HepG2 (cell line): Measurements from ENCODE around the gene TMEM63B. TPM values are rescaled to one million over a fixed set of nuclear protein-coding genes. Genes with fewer than 3 reads are reported as not detected.

Experiments used
- CCDC6 ChIP-seq: sonication (generic); formaldehyde crosslinking; IDR thresholded peaks from 2 replicates; pipeline ENCODE4 v1.8.1; 2022; ENCODE audit warnings: mild to moderate bottlenecking, missing genetic modification reagents, moderate library complexity
- DPF2 ChIP-seq: sonication (generic); formaldehyde crosslinking; IDR thresholded peaks from 2 replicates; pipeline ENCODE4 v1.4.0; 2020; ENCODE audit warnings: mild to moderate bottlenecking, low read depth, missing genetic modification reagents, borderline replicate concordance
- HMG20B ChIP-seq: conservative IDR thresholded peaks from 2 replicates; pipeline ENCODE4 v1.6.1; 2016; ENCODE audit warnings: missing genetic modification reagents, missing compliant biosample characterization
- MYNN ChIP-seq: sonication (generic); formaldehyde crosslinking; IDR thresholded peaks from 2 replicates; pipeline ENCODE4 v1.4.0; 2020; ENCODE audit warnings: mild to moderate bottlenecking, low read depth, missing genetic modification reagents
- MZF1 ChIP-seq: sonication (generic); formaldehyde crosslinking; IDR thresholded peaks from 2 replicates; pipeline ENCODE4 v1.8.1; 2023; ENCODE audit warnings: mild to moderate bottlenecking, missing genetic modification reagents, borderline replicate concordance
- NCOA1 ChIP-seq: sonication (generic); formaldehyde crosslinking; IDR thresholded peaks from 2 replicates; pipeline ENCODE4 v1.9.0; 2021; ENCODE audit warnings: missing genetic modification reagents
- RFX1 ChIP-seq: fragments of 450-650 bp; IDR thresholded peaks from 2 replicates; pipeline ENCODE4 v1.6.1; 2017
- RXRB ChIP-seq: IDR thresholded peaks from 2 replicates; pipeline ENCODE4 v1.6.1; 2016; ENCODE audit warnings: borderline replicate concordance, missing genetic modification reagents, missing compliant biosample characterization
- TAF1 ChIP-seq: sonication (generic); formaldehyde crosslinking; IDR thresholded peaks from 2 replicates; pipeline ENCODE4 v1.4.0; 2020; ENCODE audit warnings: missing genetic modification reagents
- ZFP1 ChIP-seq: IDR thresholded peaks from 2 replicates; pipeline ENCODE4 v1.6.1; 2016
- ZNF468 ChIP-seq: sonication (generic); formaldehyde crosslinking; IDR thresholded peaks from 2 replicates; pipeline ENCODE4 v1.8.0; 2022; ENCODE audit warnings: mild to moderate bottlenecking, moderate library complexity, missing genetic modification reagents
- ZNF496 ChIP-seq: sonication (generic); formaldehyde crosslinking; IDR thresholded peaks from 2 replicates; pipeline ENCODE4 v1.8.1; 2023; ENCODE audit warnings: mild to moderate bottlenecking, moderate library complexity, missing genetic modification reagents; ENCODE audit not compliant: insufficient replicate concordance
- ZNF570 ChIP-seq: sonication (generic); formaldehyde crosslinking; IDR thresholded peaks from 2 replicates; pipeline ENCODE4 v1.4.0; 2020; ENCODE audit warnings: mild to moderate bottlenecking, missing genetic modification reagents, borderline replicate concordance
- ZSCAN22 ChIP-seq: sonication (generic); formaldehyde crosslinking; IDR thresholded peaks from 2 replicates; pipeline ENCODE4 v1.4.0; 2020; ENCODE audit warnings: mild to moderate bottlenecking, missing genetic modification reagents
- polyA plus RNA-seq, 8 experiments: library from polyadenylated mRNA; depleted of rRNA in 3 of 8; stranded (reverse) in 7 of 8; unstranded in 1 of 8; fragments of >200 nt; fragmentation: Illumina TruSeq in 4 of 8; extraction: Trizol in 4 of 8; gene quantifications; 2 replicates each; pipeline versions ENCODE4 v1.2.1 to v1.2.3, GENCODE V29; 2011 to 2016; ENCODE audit warnings: low read depth in 4 of 8, missing spikeins in 1 of 8, mixed read lengths in 1 of 8; ENCODE audit not compliant: insufficient read depth in 1 of 8
- total RNA-seq, 5 experiments: library from RNA; depleted of rRNA; stranded (reverse); fragments of >200 nt; fragmentation: Illumina TruSeq; extraction: Trizol; gene quantifications; 2 replicates each; pipeline ENCODE4 v1.2.3, GENCODE V29; 2016; ENCODE audit warnings: low read depth in 1 of 5
- TF ChIP-seq, protein P1 (sequence below): sonication (generic); formaldehyde crosslinking; IDR thresholded peaks from 2 replicates; pipeline ENCODE4 v1.8.0; 2023; ENCODE audit warnings: mild to moderate bottlenecking, missing genetic modification reagents
- TF ChIP-seq, protein P2 (sequence below): IDR thresholded peaks from 2 replicates; pipeline ENCODE4 v1.6.1; 2012; ENCODE audit warnings: inconsistent platforms
- TF ChIP-seq, protein P3 (sequence below): sonication (generic); formaldehyde crosslinking; conservative IDR thresholded peaks from 2 replicates; pipeline ENCODE4 v1.4.0; 2020; ENCODE audit warnings: missing genetic modification reagents
- TF ChIP-seq, protein P4 (sequence below): sonication (generic); formaldehyde crosslinking; IDR thresholded peaks from 2 replicates; pipeline ENCODE4 v1.4.0; 2020; ENCODE audit warnings: mild to moderate bottlenecking, missing genetic modification reagents
- TF ChIP-seq, protein P5 (sequence below): fragments of 450-650 bp; IDR thresholded peaks from 2 replicates; pipeline ENCODE4 v1.6.1; 2017; ENCODE audit warnings: mild to moderate bottlenecking
- TF ChIP-seq, protein P6 (sequence below): IDR thresholded peaks from 2 replicates; pipeline ENCODE4 v1.6.1; 2018; ENCODE audit warnings: missing genetic modification reagents, mild to moderate bottlenecking, missing compliant biosample characterization
- TF ChIP-seq, protein P7 (sequence below): IDR thresholded peaks from 2 replicates; pipeline ENCODE4 v1.6.1; 2018; ENCODE audit warnings: missing genetic modification reagents
- TF ChIP-seq, protein P8 (sequence below): sonication (generic); formaldehyde crosslinking; IDR thresholded peaks from 2 replicates; pipeline ENCODE4 v1.8.1; 2023; ENCODE audit warnings: mild to moderate bottlenecking, missing genetic modification reagents, borderline replicate concordance

Gene TMEM63B
- total and polyA plus RNA-seq, 2 of the 13 experiments (the other 11 are each of a cell fraction or from before 2014, with no cell fraction given): 27.4 to 75.8 TPM

DNA sequence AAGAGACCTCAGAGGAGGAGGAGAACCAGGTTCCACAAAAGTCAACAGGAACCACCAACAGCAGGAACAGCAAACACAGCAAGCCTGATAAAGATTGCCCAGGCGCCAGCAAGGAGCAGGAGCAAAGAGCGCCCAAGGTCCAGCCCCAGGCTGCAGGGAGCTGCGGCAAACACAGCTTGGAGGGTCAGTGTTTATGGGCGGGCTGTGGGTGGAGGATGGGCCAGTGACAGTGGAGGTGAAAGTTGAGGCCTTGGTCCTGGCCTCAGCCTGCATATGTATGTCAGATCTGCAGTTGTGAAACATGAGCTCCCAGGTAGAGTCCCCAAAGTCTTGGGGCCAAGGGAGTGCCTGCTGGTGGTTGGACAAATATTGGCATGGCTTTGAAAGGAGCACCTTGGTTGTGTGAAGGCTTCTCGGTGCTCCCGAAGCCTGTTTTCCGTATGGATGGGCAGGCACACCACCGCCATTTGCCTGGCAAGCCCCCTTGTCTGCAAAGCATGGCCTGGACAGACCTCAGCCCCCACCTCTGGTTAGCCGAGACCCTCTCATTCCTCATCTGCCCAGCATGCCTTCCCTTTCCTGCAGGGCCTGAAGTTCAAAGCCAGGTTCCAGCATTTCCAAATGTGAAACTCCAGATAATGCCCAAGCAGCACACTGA is 29.3 kb downstream of the TMEM63B start (continued):
- TF ChIP-seq, protein P1, sequence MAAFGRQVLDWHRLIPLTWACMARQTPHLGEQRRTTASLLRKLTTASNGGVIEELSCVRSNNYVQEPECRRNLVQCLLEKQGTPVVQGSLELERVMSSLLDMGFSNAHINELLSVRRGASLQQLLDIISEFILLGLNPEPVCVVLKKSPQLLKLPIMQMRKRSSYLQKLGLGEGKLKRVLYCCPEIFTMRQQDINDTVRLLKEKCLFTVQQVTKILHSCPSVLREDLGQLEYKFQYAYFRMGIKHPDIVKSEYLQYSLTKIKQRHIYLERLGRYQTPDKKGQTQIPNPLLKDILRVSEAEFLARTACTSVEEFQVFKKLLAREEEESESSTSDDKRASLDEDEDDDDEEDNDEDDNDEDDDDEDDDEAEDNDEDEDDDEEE (CRISPR knock-in tag): peak; percentile 62; the same call in 1 of the 2 replicates
- TF ChIP-seq ZNF468 (CRISPR knock-in tag) (no peak), ZFP1 (CRISPR knock-in tag) (peak; percentile 92), TAF1 (no peak), CCDC6 (CRISPR knock-in tag) (peak; percentile 29), ZNF570 (CRISPR knock-in tag) (no peak), ZSCAN22 (CRISPR knock-in tag) (0 out of 2 replicates have a peak, but pooled peaks have one; percentile 14), RXRB (CRISPR knock-in tag) (peak; percentile 99), HMG20B (CRISPR knock-in tag) (peak; percentile 51; the same call in 1 of the 2 replicates), MZF1 (CRISPR knock-in tag) (no peak), MYNN (CRISPR knock-in tag) (no peak), DPF2 (peak; percentile 96), RFX1 (no peak), NCOA1 (CRISPR knock-in tag) (peak; percentile 88), ZNF496 (CRISPR knock-in tag) (no peak)
- TF ChIP-seq, protein P2, sequence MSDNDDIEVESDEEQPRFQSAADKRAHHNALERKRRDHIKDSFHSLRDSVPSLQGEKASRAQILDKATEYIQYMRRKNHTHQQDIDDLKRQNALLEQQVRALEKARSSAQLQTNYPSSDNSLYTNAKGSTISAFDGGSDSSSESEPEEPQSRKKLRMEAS: peak; percentile 67
- TF ChIP-seq, protein P3, sequence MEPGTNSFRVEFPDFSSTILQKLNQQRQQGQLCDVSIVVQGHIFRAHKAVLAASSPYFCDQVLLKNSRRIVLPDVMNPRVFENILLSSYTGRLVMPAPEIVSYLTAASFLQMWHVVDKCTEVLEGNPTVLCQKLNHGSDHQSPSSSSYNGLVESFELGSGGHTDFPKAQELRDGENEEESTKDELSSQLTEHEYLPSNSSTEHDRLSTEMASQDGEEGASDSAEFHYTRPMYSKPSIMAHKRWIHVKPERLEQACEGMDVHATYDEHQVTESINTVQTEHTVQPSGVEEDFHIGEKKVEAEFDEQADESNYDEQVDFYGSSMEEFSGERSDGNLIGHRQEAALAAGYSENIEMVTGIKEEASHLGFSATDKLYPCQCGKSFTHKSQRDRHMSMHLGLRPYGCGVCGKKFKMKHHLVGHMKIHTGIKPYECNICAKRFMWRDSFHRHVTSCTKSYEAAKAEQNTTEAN (CRISPR knock-in tag): peak; percentile 85
- TF ChIP-seq, protein P4, sequence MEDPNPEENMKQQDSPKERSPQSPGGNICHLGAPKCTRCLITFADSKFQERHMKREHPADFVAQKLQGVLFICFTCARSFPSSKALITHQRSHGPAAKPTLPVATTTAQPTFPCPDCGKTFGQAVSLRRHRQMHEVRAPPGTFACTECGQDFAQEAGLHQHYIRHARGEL (CRISPR knock-in tag): no peak
- TF ChIP-seq, protein P5, sequence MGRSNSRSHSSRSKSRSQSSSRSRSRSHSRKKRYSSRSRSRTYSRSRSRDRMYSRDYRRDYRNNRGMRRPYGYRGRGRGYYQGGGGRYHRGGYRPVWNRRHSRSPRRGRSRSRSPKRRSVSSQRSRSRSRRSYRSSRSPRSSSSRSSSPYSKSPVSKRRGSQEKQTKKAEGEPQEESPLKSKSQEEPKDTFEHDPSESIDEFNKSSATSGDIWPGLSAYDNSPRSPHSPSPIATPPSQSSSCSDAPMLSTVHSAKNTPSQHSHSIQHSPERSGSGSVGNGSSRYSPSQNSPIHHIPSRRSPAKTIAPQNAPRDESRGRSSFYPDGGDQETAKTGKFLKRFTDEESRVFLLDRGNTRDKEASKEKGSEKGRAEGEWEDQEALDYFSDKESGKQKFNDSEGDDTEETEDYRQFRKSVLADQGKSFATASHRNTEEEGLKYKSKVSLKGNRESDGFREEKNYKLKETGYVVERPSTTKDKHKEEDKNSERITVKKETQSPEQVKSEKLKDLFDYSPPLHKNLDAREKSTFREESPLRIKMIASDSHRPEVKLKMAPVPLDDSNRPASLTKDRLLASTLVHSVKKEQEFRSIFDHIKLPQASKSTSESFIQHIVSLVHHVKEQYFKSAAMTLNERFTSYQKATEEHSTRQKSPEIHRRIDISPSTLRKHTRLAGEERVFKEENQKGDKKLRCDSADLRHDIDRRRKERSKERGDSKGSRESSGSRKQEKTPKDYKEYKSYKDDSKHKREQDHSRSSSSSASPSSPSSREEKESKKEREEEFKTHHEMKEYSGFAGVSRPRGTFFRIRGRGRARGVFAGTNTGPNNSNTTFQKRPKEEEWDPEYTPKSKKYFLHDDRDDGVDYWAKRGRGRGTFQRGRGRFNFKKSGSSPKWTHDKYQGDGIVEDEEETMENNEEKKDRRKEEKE: no peak
- TF ChIP-seq, protein P6, sequence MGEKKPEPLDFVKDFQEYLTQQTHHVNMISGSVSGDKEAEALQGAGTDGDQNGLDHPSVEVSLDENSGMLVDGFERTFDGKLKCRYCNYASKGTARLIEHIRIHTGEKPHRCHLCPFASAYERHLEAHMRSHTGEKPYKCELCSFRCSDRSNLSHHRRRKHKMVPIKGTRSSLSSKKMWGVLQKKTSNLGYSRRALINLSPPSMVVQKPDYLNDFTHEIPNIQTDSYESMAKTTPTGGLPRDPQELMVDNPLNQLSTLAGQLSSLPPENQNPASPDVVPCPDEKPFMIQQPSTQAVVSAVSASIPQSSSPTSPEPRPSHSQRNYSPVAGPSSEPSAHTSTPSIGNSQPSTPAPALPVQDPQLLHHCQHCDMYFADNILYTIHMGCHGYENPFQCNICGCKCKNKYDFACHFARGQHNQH (CRISPR knock-in tag): peak; percentile 92
- TF ChIP-seq, protein P7, sequence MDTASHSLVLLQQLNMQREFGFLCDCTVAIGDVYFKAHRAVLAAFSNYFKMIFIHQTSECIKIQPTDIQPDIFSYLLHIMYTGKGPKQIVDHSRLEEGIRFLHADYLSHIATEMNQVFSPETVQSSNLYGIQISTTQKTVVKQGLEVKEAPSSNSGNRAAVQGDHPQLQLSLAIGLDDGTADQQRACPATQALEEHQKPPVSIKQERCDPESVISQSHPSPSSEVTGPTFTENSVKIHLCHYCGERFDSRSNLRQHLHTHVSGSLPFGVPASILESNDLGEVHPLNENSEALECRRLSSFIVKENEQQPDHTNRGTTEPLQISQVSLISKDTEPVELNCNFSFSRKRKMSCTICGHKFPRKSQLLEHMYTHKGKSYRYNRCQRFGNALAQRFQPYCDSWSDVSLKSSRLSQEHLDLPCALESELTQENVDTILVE (CRISPR knock-in tag): no peak
- TF ChIP-seq, protein P8, sequence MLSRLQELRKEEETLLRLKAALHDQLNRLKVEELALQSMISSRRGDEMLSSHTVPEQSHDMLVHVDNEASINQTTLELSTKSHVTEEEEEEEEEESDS (CRISPR knock-in tag): peak; percentile 72; the same call in 1 of the 2 replicates
